DOHH2 (cell line): Measurements from ENCODE around the gene TTI1.

ENCODE experiments used
- EZH2phosphoT487 ChIP-seq: fragments of 200-600 bp; sonication (generic); IDR thresholded peaks from 2 replicates; pipeline ENCODE4 v1.6.1; 2017; ENCODE audit warnings: borderline replicate concordance, mild to moderate bottlenecking, antibody characterized with exemption, low read length, moderate library complexity, mixed read lengths
- TF ChIP-seq, protein P1 (sequence below): fragments of 200-600 bp; sonication (generic); IDR thresholded peaks from one replicate; pipeline ENCODE4 v1.5.1; 2014; ENCODE audit warnings: antibody characterized with exemption, mild to moderate bottlenecking, low read depth, low read length; ENCODE audit not compliant: poor library complexity, severe bottlenecking

DNA sequence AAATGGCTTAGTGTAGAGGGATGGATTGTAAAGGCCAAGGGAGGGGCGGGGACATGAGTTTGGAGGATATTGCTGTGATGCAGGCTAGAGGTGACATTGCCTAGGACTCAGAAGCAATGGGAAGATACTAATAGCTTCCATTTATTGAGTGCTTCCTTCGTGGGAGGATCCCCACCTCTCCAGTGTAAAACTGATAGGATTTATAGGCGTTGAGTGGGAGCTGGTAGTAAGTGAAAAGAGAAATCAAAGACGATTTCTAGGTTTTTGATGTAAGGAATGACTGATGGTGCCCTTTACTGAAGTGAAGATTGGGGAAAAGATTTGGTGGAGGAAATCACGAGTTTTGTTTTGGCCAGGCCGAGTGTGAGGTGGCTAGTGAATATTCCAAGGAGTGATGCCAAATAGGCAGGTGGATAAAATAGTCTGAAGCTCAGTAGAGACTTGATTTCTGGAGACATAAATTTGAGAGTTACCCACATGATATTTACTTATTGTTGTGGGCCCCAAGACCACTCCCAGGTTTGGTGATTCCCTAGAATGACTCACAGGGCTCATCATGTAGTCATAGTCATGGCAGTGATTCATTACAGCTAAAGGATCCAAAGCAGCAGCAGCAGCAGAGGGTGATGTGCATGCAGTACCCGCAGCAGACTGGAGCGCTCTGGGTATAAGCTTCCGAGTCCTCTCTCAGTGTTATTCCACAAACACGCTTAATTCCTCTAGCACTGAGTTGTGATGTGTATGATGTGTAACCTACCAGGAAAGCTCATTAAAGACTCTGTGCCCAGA, 10.4 kb upstream of the TTI1 start:
- TF ChIP-seq, protein P1, sequence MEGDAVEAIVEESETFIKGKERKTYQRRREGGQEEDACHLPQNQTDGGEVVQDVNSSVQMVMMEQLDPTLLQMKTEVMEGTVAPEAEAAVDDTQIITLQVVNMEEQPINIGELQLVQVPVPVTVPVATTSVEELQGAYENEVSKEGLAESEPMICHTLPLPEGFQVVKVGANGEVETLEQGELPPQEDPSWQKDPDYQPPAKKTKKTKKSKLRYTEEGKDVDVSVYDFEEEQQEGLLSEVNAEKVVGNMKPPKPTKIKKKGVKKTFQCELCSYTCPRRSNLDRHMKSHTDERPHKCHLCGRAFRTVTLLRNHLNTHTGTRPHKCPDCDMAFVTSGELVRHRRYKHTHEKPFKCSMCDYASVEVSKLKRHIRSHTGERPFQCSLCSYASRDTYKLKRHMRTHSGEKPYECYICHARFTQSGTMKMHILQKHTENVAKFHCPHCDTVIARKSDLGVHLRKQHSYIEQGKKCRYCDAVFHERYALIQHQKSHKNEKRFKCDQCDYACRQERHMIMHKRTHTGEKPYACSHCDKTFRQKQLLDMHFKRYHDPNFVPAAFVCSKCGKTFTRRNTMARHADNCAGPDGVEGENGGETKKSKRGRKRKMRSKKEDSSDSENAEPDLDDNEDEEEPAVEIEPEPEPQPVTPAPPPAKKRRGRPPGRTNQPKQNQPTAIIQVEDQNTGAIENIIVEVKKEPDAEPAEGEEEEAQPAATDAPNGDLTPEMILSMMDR, result no peak
- no peak for TF ChIP-seq EZH2phosphoT487
